Thymus (tissue), 11 donors: ENCODE results near the gene BTRC. TPM values are rescaled to one million over a fixed set of nuclear protein-coding genes. Genes with fewer than 3 reads are reported as not detected.

Experiments
- DNase-seq, 9 donors: peaks; one replicate each; pipeline ENCODE4 v3.0.0-alpha.2; 2013; ENCODE audit warnings: low spot score in 9 of 9, low read depth in 6 of 9, missing footprints in 1 of 9
- H3K27ac ChIP-seq, 2 donors: one replicate each; pipeline ENCODE4 v1.5.1; 2013; ENCODE audit warnings: control low read depth in 1 of 2, low read depth in 1 of 2, low read length in 1 of 2, mild to moderate bottlenecking in 1 of 2, moderate library complexity in 1 of 2
- H3K27me3 ChIP-seq, 2 donors: one replicate each; pipeline ENCODE4 v1.5.1; 2013; ENCODE audit warnings: low read length in 1 of 2; ENCODE audit not compliant: control insufficient read depth in 2 of 2, insufficient read depth in 1 of 2
- H3K36me3 ChIP-seq, 2 donors: one replicate each; pipeline ENCODE4 v1.5.1; 2013; ENCODE audit warnings: low read length in 1 of 2, mild to moderate bottlenecking in 1 of 2, moderate library complexity in 1 of 2; ENCODE audit not compliant: control insufficient read depth in 2 of 2, insufficient read depth in 2 of 2
- H3K4me1 ChIP-seq, 2 donors: one replicate each; pipeline ENCODE4 v1.5.1; 2013; ENCODE audit warnings: low read length in 2 of 2; ENCODE audit not compliant: control insufficient read depth in 2 of 2, insufficient read depth in 2 of 2
- H3K4me3 ChIP-seq, 2 donors: one replicate each; pipeline ENCODE4 v1.5.1; 2013; ENCODE audit warnings: low read length in 2 of 2, control low read depth in 1 of 2, mild to moderate bottlenecking in 1 of 2
- H3K9me3 ChIP-seq, 2 donors: one replicate each; pipeline ENCODE4 v1.5.1; 2013; ENCODE audit warnings: low read length in 1 of 2, mild to moderate bottlenecking in 1 of 2; ENCODE audit not compliant: control insufficient read depth in 2 of 2, insufficient read depth in 1 of 2
- WGBS: extraction: QIAGEN DNeasy Blood & Tissue Kit; methylation state at CpG from one replicate; pipeline ENCODE4 v1.1.7; 2013; 5-methylcytosine and 5-hydroxymethylcytosine counted together
- polyA plus RNA-seq: library from polyadenylated mRNA; stranded (reverse); fragments of 200-250 nt; gene quantifications from one replicate; pipeline ENCODE4 v1.2.3, GENCODE V29; 2013
- total RNA-seq: library from RNA; stranded (reverse); fragments of 120-200 nt; gene quantifications from one replicate; pipeline ENCODE4 v1.2.4, GENCODE V29; 2013
- donor health status: healthy.

BTRC gene
- total and polyA plus RNA-seq, 2 donors = 5.0 to 5.3 TPM

GRCh38 chr10:101545898-101546297 is 191.9 kb downstream of the BTRC start:
- H3K27me3 ChIP-seq = no peaks in the 10 kb centered on the region
- no peak overlapping the region for H3K4me3 ChIP-seq
- H3K9me3 ChIP-seq = no peaks in the 10 kb centered on the region
- H3K36me3 ChIP-seq = peaks cover 0 to 3% of the 10 kb centered on the region in 2 donors
- DNase-seq = no peak
- H3K4me1 ChIP-seq = no peaks in the 10 kb centered on the region
- no peak overlapping the region for H3K27ac ChIP-seq

- Histone ChIP-seq H3K36me3 (peaks cover 9 to 17% of the 10 kb centered on the region in 2 donors), H3K4me1 (no peaks in the 10 kb centered on the region)
- 97% methylated on average over 2 of the region's 2 CpGs for WGBS
Observed at GRCh38 chr10:101550965-101551364, 197.0 kb downstream of the BTRC start.

GRCh38 chr10:101552442-101552841 is 198.5 kb downstream of the BTRC start:
- Histone ChIP-seq H3K36me3 (peaks cover 9 to 17% of the 10 kb centered on the region in 2 donors), H3K27ac (no peak overlapping the region), H3K27me3 (no peaks in the 10 kb centered on the region), H3K9me3 (no peaks in the 10 kb centered on the region), H3K4me3 (no peak overlapping the region), H3K4me1 (no peaks in the 10 kb centered on the region)
- WGBS = 98% methylated on average over 3 of the region's 3 CpGs
- no peak for DNase-seq

More at GRCh38 chr10:101550965-101551364, 197.0 kb downstream of the BTRC start:
- Histone ChIP-seq H3K9me3 (no peaks in the 10 kb centered on the region), H3K4me3 (no peak overlapping the region), H3K27me3 (no peaks in the 10 kb centered on the region), H3K27ac (no peak overlapping the region)
- no peak for DNase-seq

- H3K27ac ChIP-seq = no peak overlapping the region
- 92% methylated on average over 2 of the region's 2 CpGs for WGBS
Observed at GRCh38 chr10:101557541-101557940, 203.6 kb downstream of the BTRC start.

GRCh38 chr10:101558204-101558603 is 204.2 kb downstream of the BTRC start:
- Histone ChIP-seq H3K4me1 (no peaks in the 10 kb centered on the region), H3K27ac (no peak overlapping the region), H3K9me3 (no peaks in the 10 kb centered on the region), H3K27me3 (peaks cover 2 to 8% of the 10 kb centered on the region in 2 donors), H3K4me3 (no peak overlapping the region), H3K36me3 (peaks cover 3% of the 10 kb centered on the region in 2 donors)
- DNase-seq = no peak
- WGBS = 59% methylated on average over 2 of the region's 2 CpGs

More at GRCh38 chr10:101557541-101557940, 203.6 kb downstream of the BTRC start:
- Histone ChIP-seq H3K9me3 (no peaks in the 10 kb centered on the region), H3K27me3 (peaks cover 0 to 5% of the 10 kb centered on the region in 2 donors), H3K4me3 (no peak overlapping the region), H3K4me1 (no peaks in the 10 kb centered on the region), H3K36me3 (peaks cover 3 to 9% of the 10 kb centered on the region in 2 donors)
- no peak for DNase-seq

- Histone ChIP-seq H3K36me3 (peaks cover 0 to 3% of the 10 kb centered on the region in 2 donors), H3K4me3 (no peak overlapping the region), H3K9me3 (no peaks in the 10 kb centered on the region), H3K27me3 (peaks cover 2 to 13% of the 10 kb centered on the region in 2 donors), H3K4me1 (no peaks in the 10 kb centered on the region), H3K27ac (no peak overlapping the region)
- WGBS = 82% methylated on average over 18 of the region's 18 CpGs
- DNase-seq = no peak
Observed at GRCh38 chr10:101558671-101559595, 205.0 kb downstream of the BTRC start.

GRCh38 chr10:101559596-101560297 is 205.8 kb downstream of the BTRC start:
- Histone ChIP-seq H3K36me3 (peaks cover 0 to 3% of the 10 kb centered on the region in 2 donors), H3K9me3 (no peaks in the 10 kb centered on the region), H3K27ac (no peak overlapping the region), H3K4me1 (no peaks in the 10 kb centered on the region), H3K4me3 (no peak overlapping the region), H3K27me3 (peaks cover 2 to 21% of the 10 kb centered on the region in 2 donors)
- WGBS = 91% methylated on average over 12 of the region's 12 CpGs
- DNase-seq = no peak

- Histone ChIP-seq H3K27me3 (peaks cover 9 to 28% of the 10 kb centered on the region in 2 donors), H3K4me1 (no peaks in the 10 kb centered on the region), H3K27ac (no peak overlapping the region), H3K9me3 (no peaks in the 10 kb centered on the region), H3K36me3 (no peaks in the 10 kb centered on the region), H3K4me3 (no peak overlapping the region)
- WGBS = 79% methylated on average over 2 of the region's 2 CpGs
- DNase-seq = no peak
Observed at GRCh38 chr10:101560298-101561067, 206.5 kb downstream of the BTRC start.
